ENCODE measurements around the gene STX7.
A peak's percentile ranks its signal among the peaks of the same experiment; 100 is the strongest.

The STX7 gene

GRCh38 chr6:132511831-132512220, 1.1 kb downstream of the STX7 start:
- ChIA-PET POLR2A (interaction anchor here (1.7 kb wide), 1 partner anchor 303 kb away, joined by 14 read pairs; the partner anchor contains the start of gene RPS12), CTCF (interaction anchor here (1.1 to 1.6 kb wide), 2 partner anchors 232 to 286 kb away, joined by 3 to 9 read pairs; partner anchors contain the start of gene SLC18B1)
- peak overlapping the region; percentile 81 for H3K4me3 ChIP-seq (ENCODE audit: low read depth, low read length)
- no peak for TF ChIP-seq CTCF (IDR thresholded peaks at IDR 0.05; ENCODE audit: insufficient read depth, low read length, missing control alignments)
- DNase-seq (ENCODE audit: low read depth, low spot score): no peak

DNA sequence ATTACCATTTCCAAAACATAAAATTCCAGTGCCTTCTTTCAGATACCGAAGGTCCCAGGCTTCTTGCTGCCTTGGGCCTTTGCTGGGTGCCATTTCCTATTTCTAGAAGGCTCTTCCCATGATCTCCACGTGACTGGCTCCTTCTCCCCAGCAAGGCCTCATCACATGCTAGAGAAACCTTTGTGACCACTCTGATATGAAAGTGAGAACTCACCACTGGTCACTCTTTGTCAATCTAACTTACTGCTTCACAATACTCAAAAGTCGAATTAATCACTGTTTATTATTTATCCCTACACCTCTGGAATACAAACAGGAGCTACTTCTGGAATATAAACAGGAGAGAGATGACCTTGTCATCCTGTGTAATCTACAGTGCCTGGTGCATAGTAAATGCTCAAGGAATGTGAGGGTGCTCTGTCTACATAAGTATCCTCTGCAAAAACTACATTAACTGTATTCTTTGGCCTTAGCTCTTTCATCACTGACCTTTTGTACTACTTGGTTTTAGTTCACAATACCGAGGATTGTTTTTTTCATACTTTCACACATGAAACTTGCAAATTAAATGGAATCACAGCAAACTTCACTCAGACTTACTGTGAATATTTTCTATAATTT, 1.6 kb downstream of the STX7 start:
- no peak for DNase-seq (ENCODE audit: low read depth, low spot score)
- POLR2A ChIA-PET: no interaction called here
- CTCF ChIA-PET: interaction anchor here (2.4 kb wide), 1 partner anchor 232 kb away, joined by 11 read pairs; no protein-coding TSS in a partner anchor
- no peak for TF ChIP-seq CTCF (IDR thresholded peaks at IDR 0.05; ENCODE audit: insufficient read depth, low read length, missing control alignments)
- H3K4me3 ChIP-seq (ENCODE audit: low read depth, low read length): no peak overlapping the region

- TF ChIP-seq CTCF (IDR thresholded peaks at IDR 0.05; ENCODE audit: insufficient read depth, low read length, missing control alignments): no peak
- POLR2A ChIA-PET: no interaction called here
- CTCF ChIA-PET: no interaction called here
Observed at GRCh38 chr6:132506869-132507808, 5.8 kb downstream of the STX7 start.

GRCh38 chr6:132506461-132506860, 6.5 kb downstream of the STX7 start:
- ChIA-PET POLR2A (no interaction called here), CTCF (no interaction called here)
- TF ChIP-seq CTCF (IDR thresholded peaks at IDR 0.05; ENCODE audit: insufficient read depth, low read length, missing control alignments): no peak
- DNase-seq (ENCODE audit: low read depth, low spot score): no peak
- H3K4me3 ChIP-seq (ENCODE audit: low read depth, low read length): no peak overlapping the region

More at GRCh38 chr6:132506869-132507808, 5.8 kb downstream of the STX7 start:
- no peak for DNase-seq (ENCODE audit: low read depth, low spot score)
- no peak overlapping the region for H3K4me3 ChIP-seq (ENCODE audit: low read depth, low read length)

DNA sequence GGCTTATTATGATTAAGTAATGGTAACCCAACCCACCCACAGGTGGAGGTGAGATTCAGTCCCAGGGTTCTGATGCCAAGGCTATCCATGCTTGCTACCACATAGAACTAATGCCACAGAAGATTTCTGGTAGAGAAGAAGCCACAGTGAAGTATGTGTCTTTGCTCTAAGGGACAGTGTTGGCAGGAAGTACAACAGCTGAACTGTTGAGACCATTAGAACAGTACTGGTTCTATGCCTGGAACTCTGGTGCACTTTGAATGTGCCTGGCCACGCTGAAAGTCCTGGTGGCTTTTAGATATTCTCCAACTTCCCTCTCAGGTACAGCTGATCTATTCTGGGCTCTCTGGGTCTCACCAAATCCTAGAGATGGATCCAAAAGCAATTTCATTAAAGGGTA, 7.8 kb downstream of the STX7 start:
- ChIA-PET CTCF (interaction anchor here (1.0 to 1.7 kb wide), 3 partner anchors 21 to 225 kb away, joined by 4 to 8 read pairs (median 5); no protein-coding TSS in a partner anchor), POLR2A (no interaction called here)
- TF ChIP-seq CTCF (IDR thresholded peaks at IDR 0.05; ENCODE audit: insufficient read depth, low read length, missing control alignments): no peak
- DNase-seq (ENCODE audit: low read depth, low spot score): no peak
- H3K4me3 ChIP-seq (ENCODE audit: low read depth, low read length): no peak overlapping the region

GRCh38 chr6:132504757-132505156, 8.2 kb downstream of the STX7 start:
- POLR2A ChIA-PET: no interaction called here
- no peak overlapping the region for H3K4me3 ChIP-seq (ENCODE audit: low read depth, low read length)
- no peak for DNase-seq (ENCODE audit: low read depth, low spot score)
- CTCF ChIA-PET: interaction anchor here (1.4 to 1.7 kb wide), 2 partner anchors 20 to 204 kb away, joined by 5 to 8 read pairs; no protein-coding TSS in a partner anchor
- TF ChIP-seq CTCF (IDR thresholded peaks at IDR 0.05; ENCODE audit: insufficient read depth, low read length, missing control alignments): no peak

Measured in AG04449 (cell line).